RWPE1 (cell line): ENCODE results near the gene FBXO10.
A peak's percentile ranks its signal among the peaks of the same experiment; 100 is the strongest.
"Not testable (repeated sequence)": the region's sequence is repeated elsewhere in the genome, so short reads cannot be mapped to it uniquely, and the experiment has no call there.

Experiments
- CTCF ChIA-PET: fragments of 350-600 bp; sonication (Branson Sonifier 250); formaldehyde crosslinking; extraction: SDS; loops from one replicate; lab custom pipeline; 2021; lab: Yijun Ruan, JAX
- POLR2A ChIA-PET: fragments of 400-600 bp; formaldehyde crosslinking; extraction: SDS; loops from one replicate; lab custom pipeline; 2020; ENCODE audit warnings: antibody characterized with exemption; ENCODE audit not compliant: low non-redundant PET; lab: Yijun Ruan, JAX
- DNase-seq: peaks from one replicate; pipeline ENCODE4 v3.0.0; 2012; ENCODE audit warnings: low spot score
- H3K27ac ChIP-seq: fragments of 450-650 bp; 2 replicates; pipeline ENCODE4 v1.5.1; 2017
- CTCF ChIP-seq: fragments of 450-650 bp; conservative IDR thresholded peaks from 2 replicates; pipeline ENCODE4 v1.5.1; 2017; ENCODE audit warnings: low read depth, mild to moderate bottlenecking

The FBXO10 gene

GRCh38 chr9:37486616-37487548, 89.3 kb downstream of the FBXO10 start:
- TF ChIP-seq CTCF = no peak
- ChIA-PET CTCF (interaction anchor here (0.7 to 1.5 kb wide), 4 partner anchors 8 to 1251 kb away, joined by 3 to 5 read pairs (median 4); no protein-coding TSS in a partner anchor), POLR2A (interaction anchor here (1.6 kb wide), 1 partner anchor 22 kb away, joined by 3 read pairs; the partner anchor contains the start of gene ZBTB5)
- DNase-seq = no peak
- H3K27ac ChIP-seq = peak overlapping the region; percentile 79

- no peak for DNase-seq
- ChIA-PET CTCF (interaction anchor here (0.7 to 1.5 kb wide), 3 partner anchors 9 to 217 kb away, joined by 4 to 5 read pairs (median 4); no protein-coding TSS in a partner anchor), POLR2A (interaction anchor here (0.5 to 1.6 kb wide), 3 partner anchors 20 to 199 kb away, joined by 3 read pairs; partner anchors contain the start of gene ZBTB5)
- no peak for TF ChIP-seq CTCF
- peak overlapping the region; percentile 79 for H3K27ac ChIP-seq
Measured at GRCh38 chr9:37486256-37486615, 89.9 kb downstream of the FBXO10 start.

GRCh38 chr9:37485389-37486255, 90.6 kb downstream of the FBXO10 start, which contains the start of gene POLR1E:
TSS of gene POLR1E (plus strand) at chr9:37485948. CDS start at chr9:37486048, 100 bp downstream.
- CTCF ChIA-PET = interaction anchor here (0.6 to 1.5 kb wide), 2 partner anchors 10 to 97 kb away, joined by 3 to 5 read pairs; no protein-coding TSS in a partner anchor
- DNase-seq = peak; percentile 98
- no peak for TF ChIP-seq CTCF
- peak within 1 kb of the TSS; percentile 79 for H3K27ac ChIP-seq
- POLR2A ChIA-PET = interaction anchor here (0.5 to 1.6 kb wide), 3 partner anchors 19 to 199 kb away, joined by 3 read pairs; partner anchors contain the start of gene ZBTB5

- POLR2A ChIA-PET = no interaction called here
- H3K27ac ChIP-seq = no peak overlapping the region
- no peak for TF ChIP-seq CTCF
- DNase-seq = no peak
- CTCF ChIA-PET = interaction anchor here (0.5 kb wide), 1 partner anchor 913 kb away, joined by 3 read pairs; no protein-coding TSS in a partner anchor
Measured at GRCh38 chr9:37480759-37481158, 95.4 kb downstream of the FBXO10 start.

- H3K27ac ChIP-seq, POLR2A ChIA-PET, DNase-seq: not testable (repeated sequence)
- CTCF ChIA-PET = interaction anchor here (0.7 kb wide), 1 partner anchor 272 kb away, joined by 3 read pairs; no protein-coding TSS in a partner anchor
Measured at GRCh38 chr9:37477987-37478619, 98.1 kb downstream of the FBXO10 start.

GRCh38 chr9:37477443-37477842, 98.7 kb downstream of the FBXO10 start:
- CTCF ChIA-PET, H3K27ac ChIP-seq, POLR2A ChIA-PET, DNase-seq: not testable (repeated sequence)
